T47D (cell line): ENCODE results near the gene UBA1.

Experiments used
- DNase-seq, 2 experiments: peaks; one replicate each; pipeline versions ENCODE4 v3.0.0 to v3.0.0-alpha.2; 2011 to 2012; ENCODE audit warnings: low read depth in 1 of 2, low spot score in 1 of 2
- JUND ChIP-seq: IDR thresholded peaks from 2 replicates; pipeline ENCODE4 v1.6.1; 2012; ENCODE audit warnings: low read depth
- in situ Hi-C: cut with HindIII; loops from 2 replicates; pipeline ENCODE4 v1.10.0; 2016; ENCODE audit warnings: low sequenced_read_pairs, low pct_unique_long_range_greater_than_20kb

The UBA1 gene

DNA sequence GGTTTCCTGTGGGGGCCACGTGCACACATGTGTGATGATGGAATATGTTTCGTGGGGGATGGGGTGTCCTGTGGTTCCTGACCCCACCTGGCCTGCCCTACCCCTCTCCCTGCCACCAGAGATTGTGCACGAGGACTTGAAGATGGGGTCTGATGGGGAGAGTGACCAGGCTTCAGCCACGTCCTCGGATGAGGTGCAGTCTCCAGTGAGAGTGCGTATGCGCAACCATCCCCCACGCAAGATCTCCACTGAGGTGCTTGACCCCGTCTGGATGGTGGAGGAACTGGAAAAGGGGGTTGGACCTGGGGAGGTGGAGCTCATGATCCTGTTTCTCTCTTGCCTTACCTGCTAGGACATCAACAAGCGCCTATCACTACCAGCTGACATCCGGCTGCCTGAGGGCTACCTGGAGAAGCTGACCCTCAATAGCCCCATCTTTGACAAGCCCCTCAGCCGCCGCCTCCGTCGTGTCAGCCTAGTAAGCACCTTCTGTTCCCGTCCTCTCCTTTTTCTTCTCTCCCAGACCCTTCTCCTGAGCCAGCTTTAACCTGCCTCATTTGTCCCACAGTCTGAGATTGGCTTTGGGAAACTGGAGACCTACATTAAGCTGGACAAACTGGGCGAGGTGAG lies 30.8 kb downstream of the UBA1 start:
- TF ChIP-seq JUND = no peak
- DNase-seq = no peak
- in situ Hi-C loops = no loop called here

DNA sequence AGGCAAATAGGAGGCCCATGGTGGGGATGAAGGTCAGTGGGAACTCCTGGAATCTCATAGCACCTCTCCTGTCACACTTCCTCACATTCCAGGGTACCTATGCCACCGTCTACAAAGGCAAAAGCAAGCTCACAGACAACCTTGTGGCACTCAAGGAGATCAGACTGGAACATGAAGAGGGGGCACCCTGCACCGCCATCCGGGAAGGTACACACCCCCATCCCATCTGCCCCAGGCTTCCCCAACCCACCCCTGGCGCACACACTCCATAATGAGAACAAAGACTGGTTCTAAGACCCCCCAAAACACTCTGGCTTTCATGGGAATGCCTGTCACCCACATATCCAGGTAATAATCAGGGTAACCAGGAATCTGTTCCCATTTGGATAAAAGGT lies 31.3 kb downstream of the UBA1 start:
- no peak for TF ChIP-seq JUND
- no peak for DNase-seq
- in situ Hi-C loops = no loop called here

- no peak for DNase-seq
- in situ Hi-C loops = no loop called here
- TF ChIP-seq JUND = no peak
Observed at GRCh38 chrX:47226071-47226470, 32.4 kb downstream of the UBA1 start.

- in situ Hi-C loops = no loop called here
- no peak for TF ChIP-seq JUND
- DNase-seq = no peak
Observed at GRCh38 chrX:47226531-47227333, 33.1 kb downstream of the UBA1 start.

- TF ChIP-seq JUND = no peak
Observed at GRCh38 chrX:47227334-47227583, 33.6 kb downstream of the UBA1 start.

GRCh38 chrX:47228550-47229270 lies 35.1 kb downstream of the UBA1 start:
- no peak for DNase-seq
- no peak for TF ChIP-seq JUND
- in situ Hi-C loops = no loop called here

More at GRCh38 chrX:47227334-47227583, 33.6 kb downstream of the UBA1 start:
- DNase-seq = no peak
- in situ Hi-C loops = no loop called here

- in situ Hi-C loops = no loop called here
- no peak for DNase-seq
- TF ChIP-seq JUND = no peak
Observed at GRCh38 chrX:47229427-47229826, 35.8 kb downstream of the UBA1 start.

DNA sequence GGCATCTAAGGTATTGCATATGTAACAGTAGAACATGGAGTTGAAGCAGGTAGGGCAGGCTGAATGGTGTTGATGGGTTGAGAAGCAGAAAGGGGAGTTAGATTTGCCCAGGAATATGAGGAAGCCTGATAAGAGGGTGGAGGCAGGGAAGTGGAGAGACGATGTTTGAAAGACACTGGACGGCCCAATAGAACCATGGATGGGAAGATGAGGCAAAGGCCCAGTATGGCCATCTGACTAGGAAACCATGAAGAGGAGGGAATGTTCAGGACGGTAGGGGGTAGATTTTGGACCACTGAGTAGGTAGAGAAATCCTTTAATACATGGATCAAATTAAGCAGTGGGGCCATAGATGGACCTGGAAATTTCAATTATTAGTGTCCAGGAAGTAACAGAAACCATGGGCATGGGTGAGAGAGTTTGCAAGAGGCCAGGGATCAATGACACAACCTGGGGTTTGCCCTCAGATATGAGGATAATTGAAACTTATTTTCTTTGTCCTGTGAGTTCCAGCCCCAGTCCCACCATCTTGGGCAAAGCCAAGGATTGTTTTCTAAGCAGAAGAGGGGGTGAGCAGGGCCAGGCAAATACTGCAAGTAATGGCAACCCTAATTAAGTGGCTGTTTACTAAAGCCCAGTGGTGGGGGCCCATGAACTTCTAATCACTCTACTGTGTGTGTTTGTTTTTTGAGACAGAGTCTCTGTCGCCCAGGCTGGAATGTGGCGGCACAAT lies 36.7 kb downstream of the UBA1 start:
- DNase-seq = no peak
- no peak for TF ChIP-seq JUND
- in situ Hi-C loops = no loop called here

DNA sequence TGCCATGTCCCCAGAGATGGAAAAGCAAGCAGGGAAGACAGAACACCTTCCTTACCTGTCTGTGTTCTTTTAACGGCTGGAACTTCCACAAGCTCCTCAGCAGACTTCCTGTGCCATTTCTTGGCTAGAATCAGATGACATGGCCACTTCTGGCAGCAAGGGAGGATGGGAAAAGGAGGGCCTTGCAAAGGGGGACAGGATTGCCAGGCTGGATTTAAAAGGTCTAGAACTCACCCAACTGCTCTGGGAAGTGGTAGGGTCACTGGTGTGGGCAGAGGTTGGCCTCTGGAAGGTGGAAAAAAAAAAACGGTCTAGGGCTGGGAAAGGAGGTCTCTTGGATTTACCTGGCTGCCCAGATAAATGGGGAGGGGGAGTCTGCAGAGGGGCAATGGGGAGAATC lies 37.5 kb downstream of the UBA1 start:
- in situ Hi-C loops = no loop called here
- DNase-seq = no peak
- TF ChIP-seq JUND = no peak

GRCh38 chrX:47232197-47232802 lies 38.7 kb downstream of the UBA1 start:
- DNase-seq = peak in 1 of 2 experiments; percentile 70
- TF ChIP-seq JUND = no peak
- in situ Hi-C loops = no loop called here

DNA sequence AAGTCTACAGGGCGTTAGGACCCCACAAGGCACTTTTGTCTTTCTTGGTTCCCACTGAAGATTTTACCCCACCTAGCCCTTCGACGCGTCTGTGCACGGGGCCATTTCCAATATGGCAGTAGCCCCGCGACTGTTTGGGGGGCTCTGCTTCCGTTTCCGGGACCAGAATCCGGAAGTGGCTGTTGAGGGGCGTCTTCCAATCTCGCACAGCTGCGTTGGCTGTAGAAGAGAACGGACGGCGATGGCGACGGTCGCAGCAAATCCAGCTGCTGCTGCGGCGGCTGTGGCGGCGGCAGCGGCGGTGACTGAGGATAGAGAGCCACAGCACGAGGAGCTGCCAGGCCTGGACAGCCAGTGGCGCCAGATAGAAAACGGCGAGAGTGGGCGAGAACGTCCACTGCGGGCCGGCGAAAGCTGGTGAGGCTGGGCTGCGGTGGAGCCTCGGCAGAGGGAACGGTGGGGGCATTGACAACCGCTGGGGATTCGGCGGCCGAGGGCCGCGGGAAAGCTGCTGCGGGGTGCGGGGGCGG lies 39.2 kb downstream of the UBA1 start, which contains the start of gene USP11:
Gene USP11, plus strand, starts transcription at position 207 of the 530 bp plus-strand sequence. Its CDS starts 35 bp downstream, at position 242.
- TF ChIP-seq JUND = no peak
- in situ Hi-C loops = no loop called here
- DNase-seq = no peak
